Cerebellar cortex (tissue), 1 donor: ENCODE measurements around the gene HMSD.
"Not testable (repeated sequence)": the region's sequence is repeated elsewhere in the genome, so short reads cannot be mapped to it uniquely, and the experiment has no call there.

ENCODE experiments used
- DNase-seq: peaks from one replicate; pipeline ENCODE4 v3.0.0-alpha.2; 2015; ENCODE audit warnings: low spot score

HMSD gene

GRCh38 chr18:63949068-63949737 lies at the start of gene HMSD:
Gene HMSD (plus strand): TSS chr18:63949301. CDS start chr18:63953456, 4,155 bp downstream.
- DNase-seq = no peak

- DNase-seq = no peak
These were observed 45.1 kb upstream of the HMSD start for GRCh38 chr18:63903851-63904570.

- DNase-seq = no peak
These were observed 44.4 kb upstream of the HMSD start for GRCh38 chr18:63904694-63905093.

- no peak for DNase-seq
These were observed 43.7 kb upstream of the HMSD start for GRCh38 chr18:63905361-63905760.

GRCh38 chr18:63906056-63906455 lies 43.0 kb upstream of the HMSD start:
- DNase-seq = no peak

GRCh38 chr18:63907664-63908063 lies 41.4 kb upstream of the HMSD start, which contains the start of gene SERPINB10:
Gene SERPINB10 (plus strand): TSS chr18:63907958. CDS start chr18:63915511, 7,553 bp downstream.
- no peak for DNase-seq

GRCh38 chr18:63908858-63909257 lies 40.2 kb upstream of the HMSD start:
- DNase-seq = no peak

GRCh38 chr18:63909870-63910269 lies 39.2 kb upstream of the HMSD start:
- no peak for DNase-seq

GRCh38 chr18:63917817-63918216 lies 31.3 kb upstream of the HMSD start:
- no peak for DNase-seq

GRCh38 chr18:63922049-63922448 lies 27.1 kb upstream of the HMSD start:
- DNase-seq = no peak

GRCh38 chr18:63924551-63924950 lies 24.6 kb upstream of the HMSD start:
- DNase-seq = no peak

- DNase-seq = no peak
These were observed 20.8 kb upstream of the HMSD start for GRCh38 chr18:63928331-63928730.

- not testable (repeated sequence) for DNase-seq
These were observed 19.7 kb upstream of the HMSD start for GRCh38 chr18:63929369-63929768.

- no peak for DNase-seq
These were observed 18.2 kb upstream of the HMSD start for GRCh38 chr18:63930773-63931354.

- peak; percentile 44 for DNase-seq
These were observed 12.8 kb upstream of the HMSD start for GRCh38 chr18:63936156-63936931.

GRCh38 chr18:63936932-63937393 lies 12.1 kb upstream of the HMSD start:
- no peak for DNase-seq

- no peak for DNase-seq
These were observed 9.1 kb upstream of the HMSD start for GRCh38 chr18:63940008-63940407.

- not testable (repeated sequence) for DNase-seq
These were observed 8.5 kb upstream of the HMSD start for GRCh38 chr18:63940543-63941050.

- no peak for DNase-seq
These were observed 1.9 kb upstream of the HMSD start for GRCh38 chr18:63947051-63947790.

- DNase-seq = no peak
These were observed 2.2 kb downstream of the HMSD start for GRCh38 chr18:63951302-63951705.

- DNase-seq = no peak
These were observed 4.7 kb downstream of the HMSD start for GRCh38 chr18:63953811-63954210.
